H1 (cell line): Measurements from ENCODE around the gene TINAGL1. TPM values are rescaled to one million over a fixed set of nuclear protein-coding genes. Genes with fewer than 3 reads are reported as not detected.

Experiments used
- POLR2AphosphoS5 ChIP-seq: IDR thresholded peaks from 2 replicates; pipeline ENCODE4 v1.6.1; 2011; ENCODE audit warnings: low read depth, low read length
- polyA plus RNA-seq, 7 experiments: library from polyadenylated mRNA; depleted of rRNA in 3 of 7; stranded (reverse) in 5 of 7; unstranded in 2 of 7; fragments of >200 nt in 5 of 7; fragments of 200-250 nt in 2 of 7; gene quantifications; 1 replicate in 5 of 7; 2 replicates in 1 of 7; 4 replicates in 1 of 7; pipeline versions ENCODE4 v1.2.1 to v1.2.3, GENCODE V29; 2011 to 2013; ENCODE audit warnings: missing spikeins in 2 of 7, mixed read lengths in 2 of 7
- total RNA-seq: library from RNA; stranded (reverse); fragmentation: NEBNext Ultra II Directional; extraction: Animal tissue kit (Norgen Biotek cat#: 25700); gene quantifications from 2 replicates; pipeline ENCODE4 v1.2.1, GENCODE V29; 2021
- TF ChIP-seq, protein P1 (sequence below): IDR thresholded peaks from 2 replicates; pipeline ENCODE4 v1.6.1; 2012; ENCODE audit warnings: inconsistent platforms

TINAGL1 gene
- total and polyA plus RNA-seq, 2 of the 8 experiments (the other 6 are each of a cell fraction or from before 2014, with no cell fraction given), result 11.2 to 21.7 TPM

DNA sequence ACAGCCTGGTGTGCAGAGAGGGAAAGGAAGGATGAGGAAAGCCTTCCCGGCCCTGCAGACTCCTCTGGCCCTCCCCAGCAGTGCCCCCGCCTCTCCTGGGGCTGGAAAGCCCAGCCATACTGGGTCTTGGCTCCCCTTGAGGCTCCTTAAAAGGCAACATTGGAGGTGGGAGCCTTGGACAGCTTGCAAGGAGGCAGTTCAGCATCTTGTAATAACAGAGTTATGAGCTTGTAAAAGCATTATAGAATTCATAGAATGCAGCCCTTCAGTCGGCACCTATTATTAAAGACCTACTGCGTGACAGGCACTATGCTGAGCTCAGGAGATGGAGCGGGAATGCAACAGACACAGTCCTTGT is 4.2 kb downstream of the TINAGL1 start (continued):
- TF ChIP-seq, protein P1, sequence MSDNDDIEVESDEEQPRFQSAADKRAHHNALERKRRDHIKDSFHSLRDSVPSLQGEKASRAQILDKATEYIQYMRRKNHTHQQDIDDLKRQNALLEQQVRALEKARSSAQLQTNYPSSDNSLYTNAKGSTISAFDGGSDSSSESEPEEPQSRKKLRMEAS, result no peak
- TF ChIP-seq POLR2AphosphoS5, result no peak
